H9 (cell line): ENCODE data around the gene CER1. TPM values are rescaled to one million over a fixed set of nuclear protein-coding genes. Genes with fewer than 3 reads are reported as not detected.

Experiments
- DNase-seq: peaks from one replicate; pipeline ENCODE4 v3.0.0-alpha.2; 2017
- H2AFZ ChIP-seq: one replicate; pipeline ENCODE4 v1.6.1; 2013; ENCODE audit warnings: mild to moderate bottlenecking, low read length, control low read depth, moderate library complexity
- H2AK5ac ChIP-seq: 2 replicates; pipeline ENCODE4 v1.6.1; 2013; ENCODE audit warnings: low read length, control low read depth, mixed read lengths; ENCODE audit not compliant: insufficient read length
- H2BK120ac ChIP-seq: one replicate; pipeline ENCODE4 v1.6.1; 2013; ENCODE audit warnings: low read depth, mild to moderate bottlenecking, low read length, control low read depth, inconsistent platforms; ENCODE audit not compliant: poor library complexity, severe bottlenecking
- H2BK12ac ChIP-seq: 2 replicates; pipeline ENCODE4 v1.6.1; 2013; ENCODE audit warnings: low read length, control low read depth, mixed read lengths, low read depth; ENCODE audit not compliant: insufficient read length
- H2BK15ac ChIP-seq: 2 replicates; pipeline ENCODE4 v1.6.1; 2013; ENCODE audit warnings: low read depth, low read length, control low read depth
- H2BK20ac ChIP-seq: one replicate; pipeline ENCODE4 v1.6.1; 2013; ENCODE audit warnings: low read depth, mild to moderate bottlenecking, low read length, control low read depth, inconsistent platforms; ENCODE audit not compliant: poor library complexity, severe bottlenecking
- H2BK5ac ChIP-seq: 2 replicates; pipeline ENCODE4 v1.6.1; 2013; ENCODE audit warnings: low read length, control low read depth, mixed read lengths; ENCODE audit not compliant: insufficient read length
- H3K14ac ChIP-seq: 2 replicates; pipeline ENCODE4 v1.6.1; 2013; ENCODE audit warnings: low read length, control low read depth; ENCODE audit not compliant: insufficient read depth
- H3K18ac ChIP-seq: 2 replicates; pipeline ENCODE4 v1.6.1; 2013; ENCODE audit warnings: low read depth, mild to moderate bottlenecking, mixed read lengths, low read length, control low read depth; ENCODE audit not compliant: insufficient read length
- H3K23ac ChIP-seq: 2 replicates; pipeline ENCODE4 v1.6.1; 2013; ENCODE audit warnings: low read length, control low read depth, mixed read lengths, low read depth; ENCODE audit not compliant: insufficient read length
- H3K23me2 ChIP-seq: 2 replicates; pipeline ENCODE4 v1.6.1; 2013; ENCODE audit warnings: low read depth, mild to moderate bottlenecking, mixed read lengths, low read length, control low read depth; ENCODE audit not compliant: insufficient read length, poor library complexity, severe bottlenecking
- H3K27ac ChIP-seq: 2 replicates; pipeline ENCODE4 v1.5.1; 2013; ENCODE audit warnings: low read length, control low read depth, mixed read lengths, low read depth; ENCODE audit not compliant: insufficient read length
- H3K27me3 ChIP-seq: 2 replicates; pipeline ENCODE4 v1.6.1; 2013; ENCODE audit warnings: low read length, control low read depth, inconsistent platforms; ENCODE audit not compliant: insufficient read depth
- H3K4ac ChIP-seq: 2 replicates; pipeline ENCODE4 v1.6.1; 2013; ENCODE audit warnings: low read depth, mild to moderate bottlenecking, control low read depth, inconsistent platforms, low read length, moderate library complexity
- H3K4me1 ChIP-seq: 2 replicates; pipeline ENCODE4 v1.6.1; 2013; ENCODE audit warnings: low read length, control low read depth, inconsistent platforms; ENCODE audit not compliant: insufficient read depth
- H3K4me2 ChIP-seq: 2 replicates; pipeline ENCODE4 v1.6.1; 2013; ENCODE audit warnings: low read length, control low read depth, mixed read lengths; ENCODE audit not compliant: insufficient read length, insufficient read depth
- H3K56ac ChIP-seq: 2 replicates; pipeline ENCODE4 v1.6.1; 2013; ENCODE audit warnings: low read depth, mild to moderate bottlenecking, mixed read lengths, low read length, control low read depth; ENCODE audit not compliant: insufficient read length
- H3K79me1 ChIP-seq: 2 replicates; pipeline ENCODE4 v1.6.1; 2013; ENCODE audit warnings: low read depth, mild to moderate bottlenecking, moderate library complexity, low read length, control low read depth, inconsistent platforms; ENCODE audit not compliant: insufficient read depth, poor library complexity, severe bottlenecking
- H3K79me2 ChIP-seq: 2 replicates; pipeline ENCODE4 v1.6.1; 2013; ENCODE audit warnings: low read length, control low read depth, inconsistent platforms; ENCODE audit not compliant: insufficient read depth
- H3K9ac ChIP-seq: 2 replicates; pipeline ENCODE4 v1.6.1; 2013; ENCODE audit warnings: low read length, control low read depth, mixed read lengths; ENCODE audit not compliant: insufficient read length; ENCODE audit errors: extremely low read depth
- H3K9me3 ChIP-seq: one replicate; pipeline ENCODE4 v1.6.1; 2013; ENCODE audit warnings: low read depth, low read length, inconsistent platforms; ENCODE audit not compliant: control insufficient read depth
- H3T11ph ChIP-seq: one replicate; pipeline ENCODE4 v1.6.1; 2013; ENCODE audit warnings: mild to moderate bottlenecking, low read length, control low read depth, inconsistent platforms
- H4K20me1 ChIP-seq: one replicate; pipeline ENCODE4 v1.6.1; 2013; ENCODE audit not compliant: control insufficient read depth, insufficient read length, insufficient read depth
- H4K5ac ChIP-seq: 2 replicates; pipeline ENCODE4 v1.6.1; 2013; ENCODE audit warnings: low read depth, mild to moderate bottlenecking, mixed read lengths, low read length, control low read depth; ENCODE audit not compliant: insufficient read length
- H4K8ac ChIP-seq: replicated peaks from 2 replicates; pipeline ENCODE4 v1.6.1; 2013; ENCODE audit warnings: low read length, control low read depth, mixed read lengths, low read depth; ENCODE audit not compliant: insufficient read length
- H4K91ac ChIP-seq: 2 replicates; pipeline ENCODE4 v1.6.1; 2013; ENCODE audit warnings: low read depth, mild to moderate bottlenecking, moderate library complexity, mixed read lengths, low read length, control low read depth; ENCODE audit not compliant: insufficient read length
- H3K27ac Mint-ChIP-seq, 3 experiments: 2 replicates in 2 of 3; 3 replicates in 1 of 3; pipeline ENCODE4 v1.8.0; 2020 to 2021; ENCODE audit warnings: mixed read lengths in 3 of 3, mild to moderate bottlenecking in 1 of 3, moderate library complexity in 1 of 3
- H3K27me3 Mint-ChIP-seq: 2 replicates; pipeline ENCODE4 v1.8.0; 2021; ENCODE audit warnings: low read depth, mild to moderate bottlenecking, moderate library complexity, mixed read lengths
- H3K36me3 Mint-ChIP-seq, 3 experiments: 2 replicates in 2 of 3; 3 replicates in 1 of 3; pipeline ENCODE4 v1.8.0; 2020 to 2021; ENCODE audit warnings: low read depth in 3 of 3, mixed read lengths in 3 of 3; ENCODE audit not compliant: insufficient read depth in 1 of 3
- H3K4me1 Mint-ChIP-seq, 2 experiments: 2 replicates each; pipeline ENCODE4 v1.8.0; 2020; ENCODE audit warnings: mixed read lengths in 2 of 2
- H3K4me3 Mint-ChIP-seq, 2 experiments: 2 replicates in 1 of 2; 3 replicates in 1 of 2; pipeline ENCODE4 v1.8.0; 2020 to 2021; ENCODE audit warnings: mild to moderate bottlenecking in 2 of 2, mixed read lengths in 2 of 2, moderate library complexity in 1 of 2
- H3K9me3 Mint-ChIP-seq, 2 experiments: 2 replicates in 1 of 2; 3 replicates in 1 of 2; pipeline ENCODE4 v1.8.0; 2020; ENCODE audit warnings: mild to moderate bottlenecking in 2 of 2, mixed read lengths in 2 of 2, moderate library complexity in 1 of 2
- CTCF ChIP-seq: fragments of 200-600 bp; sonication (generic); conservative IDR thresholded peaks from 3 replicates; pipeline ENCODE4 v1.8.0; 2021; ENCODE audit warnings: antibody characterized with exemption, mild to moderate bottlenecking
- WGBS: extraction: QIAGEN DNeasy Blood & Tissue Kit; methylation state at CpG from one replicate; pipeline ENCODE4 v1.1.7; 2013; ENCODE audit warnings: missing lambda C conversion rate, low lambda C conversion rate, mixed read lengths; ENCODE audit not compliant: insufficient read length; ENCODE audit errors: extremely low coverage; 5-methylcytosine and 5-hydroxymethylcytosine counted together
- total RNA-seq: library from RNA; stranded (reverse); gene quantifications from 2 replicates; pipeline ENCODE4 v1.2.1, GENCODE V29; 2021

Gene CER1
- total RNA-seq, 1 experiment from 2014 or later: 22.3 TPM

- H3K18ac ChIP-seq: no peak overlapping the region
- no peak overlapping the region for H3K9ac ChIP-seq
- no peak overlapping the region for H4K5ac ChIP-seq
- H2BK20ac ChIP-seq: no peak overlapping the region
- H2AK5ac ChIP-seq: no peak overlapping the region
- H4K8ac ChIP-seq: no peak overlapping the region
- WGBS: no CpG with 5 or more reads among the region's 4 CpGs
- H3K4me3 Mint-ChIP-seq: no peak overlapping the region
- H3K4me2 ChIP-seq: no peak overlapping the region
- H3K27me3 ChIP-seq: no peaks in the 10 kb centered on the region; the same call in 1 of the 2 replicates
- no peak overlapping the region for H3T11ph ChIP-seq
- H2BK5ac ChIP-seq: no peak overlapping the region
- no peak overlapping the region for H2BK12ac ChIP-seq
- H3K27me3 Mint-ChIP-seq: peaks cover 12% of the 10 kb centered on the region
- H3K4me1 ChIP-seq: no peaks in the 10 kb centered on the region
- peaks cover under 1 to 1% of the 10 kb centered on the region in 2 experiments; a peak in 1 of 5 replicates for H3K9me3 Mint-ChIP-seq
- no peak overlapping the region for H2AFZ ChIP-seq
- H3K23ac ChIP-seq: no peak overlapping the region
- no peaks in the 10 kb centered on the region for H4K20me1 ChIP-seq
- no peak overlapping the region for H3K56ac ChIP-seq
- no peak overlapping the region for H3K27ac Mint-ChIP-seq
- H3K9me3 ChIP-seq: no peaks in the 10 kb centered on the region
- H3K4me1 Mint-ChIP-seq: peaks cover 0 to 7% of the 10 kb centered on the region in 2 experiments; a peak in 2 of 4 replicates
- no peaks in the 10 kb centered on the region for H3K23me2 ChIP-seq
- no peak for DNase-seq
- no peak overlapping the region for H3K4ac ChIP-seq
- H2BK120ac ChIP-seq: no peak overlapping the region
- TF ChIP-seq CTCF: no peak
- H3K79me1 ChIP-seq: no peaks in the 10 kb centered on the region
- H2BK15ac ChIP-seq: no peak overlapping the region
- peaks cover 0 to 7% (median 0%) of the 10 kb centered on the region in 3 experiments; a peak in 3 of 7 replicates for H3K36me3 Mint-ChIP-seq
- H3K27ac ChIP-seq: no peak overlapping the region
- no peak overlapping the region for H3K14ac ChIP-seq
- no peak overlapping the region for H4K91ac ChIP-seq
- no peaks in the 10 kb centered on the region for H3K79me2 ChIP-seq
Observed at GRCh38 chr9:14715102-14715501, 7.4 kb downstream of the CER1 start.
